ENCODE measurements around the gene RFC2.
"Not testable (repeated sequence)": the region's sequence is repeated elsewhere in the genome, so short reads cannot be mapped to it uniquely, and the experiment has no call there.

RFC2 gene

DNA sequence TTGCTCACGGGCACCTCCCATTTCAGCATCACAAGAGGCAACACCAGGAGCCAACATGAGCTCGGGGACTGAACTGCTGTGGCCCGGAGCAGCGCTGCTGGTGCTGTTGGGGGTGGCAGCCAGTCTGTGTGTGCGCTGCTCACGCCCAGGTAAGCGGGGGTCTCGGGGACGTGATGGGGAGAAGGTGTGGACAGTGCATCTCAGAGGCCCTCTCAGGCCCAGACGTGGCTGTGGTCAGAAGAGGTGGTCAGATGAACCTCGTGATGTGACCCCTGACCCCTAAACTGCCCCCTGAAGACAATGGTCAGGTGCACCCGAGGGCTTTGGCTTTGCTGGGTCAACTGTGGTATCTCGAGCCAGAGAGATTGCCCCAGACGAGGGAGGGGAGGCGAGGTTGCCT, 38.3 kb downstream of the RFC2 start:
- DNase-seq = no peak

- no peak for DNase-seq
These were observed 39.2 kb downstream of the RFC2 start for GRCh38 chr7:74214816-74215630.

GRCh38 chr7:74212661-74213060, 41.5 kb downstream of the RFC2 start:
- no peak for DNase-seq

DNA sequence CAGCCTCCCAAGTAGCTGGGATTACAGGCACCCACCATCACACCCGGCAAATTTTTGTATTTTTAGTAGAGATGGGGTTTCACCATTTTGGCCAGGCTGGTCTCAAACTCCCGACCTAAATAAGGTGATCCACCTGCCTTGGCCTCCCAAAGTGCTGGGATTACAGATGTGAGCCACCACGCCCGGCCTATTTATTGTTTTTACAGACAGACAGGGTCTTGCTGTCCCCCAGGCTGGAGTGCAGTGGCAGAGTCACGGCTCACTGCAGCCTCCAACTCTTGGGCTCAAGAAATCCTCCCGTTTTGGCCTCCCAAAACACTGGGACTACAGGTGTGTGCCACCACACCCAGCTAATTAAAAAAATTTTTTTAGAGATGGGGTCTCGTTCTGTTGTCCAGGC, 46.0 kb downstream of the RFC2 start:
- not testable (repeated sequence) for DNase-seq

GRCh38 chr7:74207586-74207985, 46.6 kb downstream of the RFC2 start:
- no peak for DNase-seq

- peak; percentile 85 for DNase-seq
These were observed 47.5 kb downstream of the RFC2 start for GRCh38 chr7:74206589-74207120.

DNA sequence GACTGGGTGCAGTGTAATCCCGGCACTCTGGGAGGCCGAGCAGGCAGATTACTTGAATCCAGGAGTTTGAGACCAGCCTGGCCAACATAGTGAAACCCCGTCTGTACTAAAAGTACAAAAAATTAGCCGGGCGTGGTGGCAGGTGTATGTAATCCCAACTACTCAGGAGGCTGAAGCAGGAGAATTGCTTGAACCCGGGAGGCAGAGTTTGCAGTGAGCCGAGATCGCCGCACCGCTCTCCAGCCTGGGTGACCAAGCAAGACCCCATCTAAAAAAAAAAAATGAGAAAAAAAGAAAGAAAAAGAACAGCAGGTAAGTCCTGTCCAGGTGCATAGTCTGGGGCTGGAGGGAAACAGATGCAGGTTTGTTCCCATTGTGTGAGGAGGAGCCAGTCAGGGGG, 48.1 kb downstream of the RFC2 start:
- DNase-seq = not testable (repeated sequence)

DNA sequence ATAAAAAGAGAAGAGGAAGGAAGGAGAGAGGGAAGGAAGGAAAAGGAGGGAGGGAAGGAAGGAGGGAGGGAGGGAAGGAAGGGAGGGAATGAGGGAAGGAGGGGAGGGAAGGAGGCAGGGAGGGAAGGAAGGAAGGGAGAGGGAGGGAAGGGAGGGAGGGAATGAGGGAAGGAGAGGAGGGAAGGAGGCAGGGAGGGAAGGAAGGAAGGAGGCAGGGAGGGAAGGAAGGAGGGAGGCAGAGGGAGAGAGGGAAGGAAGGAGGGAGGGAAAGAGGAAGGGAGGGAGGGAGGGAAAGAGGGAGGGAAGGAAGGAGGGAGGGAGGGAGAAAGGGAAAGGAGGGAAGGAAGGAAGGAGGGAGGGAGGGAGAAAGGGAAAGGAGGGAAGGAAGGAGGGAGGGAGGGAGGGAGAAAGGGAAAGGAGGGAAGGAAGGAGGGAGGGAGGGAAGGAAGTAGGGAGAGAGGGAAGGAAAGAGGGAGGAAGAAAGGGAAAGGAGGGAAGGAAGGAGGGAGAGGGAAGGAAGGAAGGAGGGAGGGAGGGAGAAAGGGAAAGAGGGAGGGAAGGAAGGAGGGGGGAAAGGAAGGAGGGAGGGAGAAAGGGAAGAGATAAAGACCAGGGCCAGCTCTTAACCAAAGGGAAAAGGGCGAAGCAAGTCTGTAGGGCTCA, 50.1 kb downstream of the RFC2 start:
- DNase-seq = no peak

DNA sequence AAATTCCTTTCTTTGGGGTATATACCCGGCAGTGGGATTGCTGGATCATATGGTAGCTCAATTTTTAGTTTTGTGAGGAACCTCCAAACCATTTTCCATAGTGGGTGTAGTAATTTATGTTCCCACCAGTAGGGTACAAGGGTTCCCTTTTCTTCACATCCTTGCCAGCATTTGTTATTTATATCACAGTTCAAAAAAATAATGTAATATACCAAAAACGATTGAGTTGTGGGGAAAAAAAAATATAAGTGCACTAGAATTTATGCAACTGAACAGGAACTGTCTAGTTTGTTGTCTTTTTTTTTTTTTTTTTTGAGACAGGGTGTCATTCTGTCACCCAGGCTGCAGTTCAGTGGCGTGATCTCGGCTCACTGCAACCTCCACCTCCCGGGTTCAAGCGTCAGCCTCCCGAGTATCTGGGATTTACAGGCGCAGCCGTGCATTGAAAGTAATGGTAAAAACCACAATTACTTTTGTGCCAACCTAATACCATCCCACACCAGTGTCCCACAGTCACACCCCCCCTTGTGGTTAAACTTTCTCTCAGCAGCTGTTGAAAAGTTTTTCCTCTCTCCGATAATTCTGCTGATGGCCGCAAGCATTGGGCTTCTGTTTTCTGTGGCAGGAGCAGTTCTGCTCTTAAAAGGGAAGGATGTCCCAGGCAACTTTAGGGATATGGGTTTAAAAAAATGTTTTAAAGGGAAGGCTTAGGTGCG, 51.2 kb downstream of the RFC2 start:
- no peak for DNase-seq

DNA sequence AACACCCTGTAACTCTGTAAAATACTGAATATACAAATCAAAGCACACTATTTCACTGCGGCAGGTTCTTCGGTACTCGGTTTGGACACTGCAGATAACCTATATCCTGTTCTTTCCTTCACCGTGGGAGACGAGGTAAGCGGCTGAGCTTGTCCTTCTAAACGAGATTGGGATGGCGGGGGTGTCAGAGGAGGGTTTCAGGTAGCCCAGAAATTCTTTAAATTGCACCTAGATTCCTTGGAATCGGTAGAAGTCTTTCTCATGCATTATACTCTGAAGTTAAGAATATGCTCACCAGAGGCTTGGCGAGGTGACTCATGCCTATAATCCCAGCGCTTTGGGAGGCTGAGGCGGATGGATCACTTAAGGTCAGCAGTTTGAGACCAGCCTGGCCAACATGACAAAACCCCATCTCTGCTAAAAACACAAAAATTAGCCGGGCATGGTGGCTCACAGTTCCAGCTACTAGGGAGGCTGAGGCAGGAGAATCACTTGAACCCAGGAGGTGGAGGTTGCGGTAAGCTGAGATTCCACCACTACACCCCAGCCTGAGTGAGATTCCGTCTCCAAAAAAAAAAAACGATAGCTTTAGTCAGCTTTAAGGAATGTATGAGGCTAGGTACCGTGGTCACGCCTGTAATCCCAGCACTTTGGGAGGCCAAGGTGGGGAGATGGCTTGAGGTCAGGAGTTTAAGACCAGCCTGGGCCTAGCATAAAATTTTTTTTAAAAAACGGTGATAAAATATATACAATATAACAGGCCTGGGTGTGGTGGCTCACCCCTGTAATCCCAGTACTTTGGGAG, 54.4 kb downstream of the RFC2 start:
- no peak for DNase-seq

GRCh38 chr7:74197449-74198124, 56.6 kb downstream of the RFC2 start:
- DNase-seq = no peak

- not testable (repeated sequence) for DNase-seq
These were observed 58.1 kb downstream of the RFC2 start for GRCh38 chr7:74195968-74196654.

DNA sequence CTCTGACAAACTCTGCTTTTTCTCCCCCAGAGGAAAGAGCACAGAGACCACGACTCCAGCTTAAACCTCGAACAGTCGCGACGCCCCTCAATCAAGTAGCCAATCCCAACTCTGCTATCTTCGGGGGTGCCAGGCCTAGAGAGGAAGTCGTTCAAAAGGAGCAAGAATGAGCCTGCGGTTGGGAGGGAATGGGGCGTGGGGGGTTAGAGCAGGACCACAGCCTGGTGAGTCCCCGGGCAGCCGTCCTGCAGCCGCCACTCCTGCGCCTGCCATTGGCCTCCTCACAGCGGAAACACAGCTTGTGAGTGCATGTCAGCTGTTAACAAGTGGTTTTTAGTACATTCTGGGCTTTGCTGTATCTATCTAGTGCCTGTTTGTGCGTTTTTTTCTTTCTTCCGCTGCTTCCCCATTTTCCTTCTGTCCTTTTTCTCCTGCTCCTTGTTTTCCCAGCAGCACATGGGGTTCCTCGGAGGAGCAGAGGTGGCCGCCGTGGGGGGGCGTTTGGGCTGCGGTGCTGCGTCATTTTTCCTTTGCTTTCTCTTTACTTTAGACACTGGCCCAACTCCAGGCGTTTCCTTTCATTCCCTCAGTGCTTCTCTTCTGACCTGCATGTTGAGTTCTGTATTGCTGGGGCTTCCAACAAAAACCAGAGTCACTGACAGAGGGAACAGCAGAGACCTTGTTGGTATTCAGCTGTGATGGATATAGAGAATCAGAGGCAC, 58.9 kb downstream of the RFC2 start:
- DNase-seq = not testable (repeated sequence)

- no peak for DNase-seq
These were observed 59.5 kb downstream of the RFC2 start for GRCh38 chr7:74194686-74195085.

GRCh38 chr7:74193913-74194312, 60.3 kb downstream of the RFC2 start:
- no peak for DNase-seq

- DNase-seq = no peak
These were observed 61.1 kb downstream of the RFC2 start for GRCh38 chr7:74193054-74193453.

DNA sequence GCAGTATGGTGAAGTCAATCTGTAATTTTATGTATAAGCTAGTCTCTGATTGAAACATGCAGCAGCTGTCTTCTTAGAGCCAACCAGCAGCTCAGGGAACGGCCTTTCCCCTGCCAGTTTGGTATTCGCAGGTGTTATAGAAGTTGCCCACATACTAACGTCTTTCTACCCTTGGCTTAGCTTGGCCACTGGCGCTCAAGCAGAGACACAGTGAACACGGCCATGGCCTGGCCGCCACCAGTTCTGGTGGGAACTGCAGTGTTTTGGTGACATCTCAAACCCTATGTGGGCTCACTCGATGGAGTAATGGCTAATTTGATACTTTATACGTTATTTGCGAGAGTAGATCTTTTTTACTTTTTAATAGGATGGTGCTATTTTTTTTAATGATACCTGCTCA, 63.0 kb downstream of the RFC2 start:
- DNase-seq = no peak

GRCh38 chr7:74190259-74190658, 63.9 kb downstream of the RFC2 start:
- no peak for DNase-seq

DNA sequence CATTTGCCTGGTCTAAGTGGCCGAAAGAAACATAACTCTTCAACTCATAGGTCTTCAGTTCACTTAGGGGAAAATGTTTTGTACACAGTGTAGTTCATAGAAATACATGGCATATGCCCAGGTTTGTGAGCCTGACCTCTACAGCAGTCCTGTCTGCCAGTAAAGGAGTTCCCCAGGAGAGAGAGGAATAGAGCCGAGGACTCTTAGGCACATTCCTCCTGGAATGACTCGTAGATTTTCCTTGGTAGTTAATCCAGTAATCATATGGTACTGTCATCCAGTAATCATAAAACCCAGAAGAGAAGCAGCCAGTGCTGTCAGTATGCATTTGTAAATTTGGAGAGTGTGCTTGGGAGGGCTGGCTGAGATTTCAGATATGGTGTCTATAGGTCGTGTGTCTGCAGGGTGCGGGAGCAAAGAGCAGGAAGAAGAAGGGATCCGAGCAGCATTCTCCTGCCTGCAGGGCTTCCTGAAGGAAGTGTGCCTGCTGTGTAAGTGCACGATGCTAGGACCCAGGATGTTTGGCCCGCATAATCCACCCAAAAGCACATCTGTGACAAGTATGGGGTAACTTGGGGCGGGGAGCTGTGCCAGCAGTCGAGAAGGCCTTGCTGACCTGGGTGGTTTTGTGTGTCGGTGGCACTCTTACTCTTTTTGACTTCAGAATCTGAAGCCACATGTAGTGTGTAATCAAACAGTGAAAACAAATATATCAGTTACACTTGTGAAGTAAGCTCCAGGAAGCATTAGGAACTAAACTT, 66.1 kb downstream of the RFC2 start:
- no peak for DNase-seq

DNA sequence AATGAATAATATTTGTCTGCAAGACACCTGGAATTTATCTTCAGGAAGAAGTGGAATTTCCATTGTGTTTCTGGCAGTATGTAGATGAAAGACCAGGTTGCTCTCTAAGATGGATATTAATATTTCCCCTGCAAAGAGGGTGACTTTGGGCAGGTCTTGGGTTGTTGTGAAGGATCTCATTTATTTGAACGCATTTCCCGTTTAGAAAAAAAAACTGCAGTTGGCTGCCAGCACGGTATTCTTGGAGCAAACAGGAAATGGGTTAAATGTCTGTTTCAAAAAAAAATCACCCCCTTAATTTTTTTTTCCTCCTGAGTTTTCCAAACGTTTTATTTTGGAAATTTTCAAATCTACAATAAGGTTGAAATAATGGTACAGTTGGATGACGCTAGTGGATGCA, 68.6 kb downstream of the RFC2 start:
- DNase-seq = no peak
